KMS-11 (cell line): ENCODE data around the gene NDUFV2.
A peak's percentile ranks its signal among the peaks of the same experiment; 100 is the strongest.

ENCODE experiments used
- H2AFZ ChIP-seq: fragments of 200-600 bp; sonication (generic); 2 replicates; pipeline ENCODE4 v1.6.1; 2016; ENCODE audit warnings: antibody characterized with exemption, mixed run types, low read depth
- H3K27ac ChIP-seq: fragments of 200-600 bp; sonication (generic); 2 replicates; pipeline ENCODE4 v1.6.1; 2016; ENCODE audit warnings: mild to moderate bottlenecking, mixed run types
- H3K27me3 ChIP-seq: fragments of 200-600 bp; sonication (generic); 2 replicates; pipeline ENCODE4 v1.6.1; 2017; ENCODE audit warnings: mild to moderate bottlenecking, low read depth, mixed run types, moderate library complexity; ENCODE audit not compliant: insufficient read depth
- H3K36me3 ChIP-seq: fragments of 200-600 bp; sonication (generic); 2 replicates; pipeline ENCODE4 v1.6.1; 2017; ENCODE audit warnings: mild to moderate bottlenecking, mixed run types; ENCODE audit not compliant: insufficient read depth
- H3K4me1 ChIP-seq: fragments of 200-600 bp; sonication (generic); 2 replicates; pipeline ENCODE4 v1.6.1; 2016; ENCODE audit warnings: mild to moderate bottlenecking, low read depth, mixed run types; ENCODE audit not compliant: poor library complexity, severe bottlenecking
- H3K4me2 ChIP-seq: fragments of 200-600 bp; sonication (generic); 2 replicates; pipeline ENCODE4 v1.7.0; 2016; ENCODE audit warnings: mild to moderate bottlenecking, mixed run types
- H3K4me3 ChIP-seq: fragments of 200-600 bp; sonication (generic); IDR thresholded peaks from 2 replicates; pipeline ENCODE4 v1.6.1; 2017; ENCODE audit warnings: low read depth, low read length, mixed read lengths; ENCODE audit not compliant: insufficient read depth
- H3K79me2 ChIP-seq: fragments of 200-600 bp; sonication (generic); 2 replicates; pipeline ENCODE4 v1.6.1; 2016; ENCODE audit warnings: low read depth, mixed run types; ENCODE audit not compliant: insufficient read depth
- H3K9ac ChIP-seq: fragments of 200-600 bp; sonication (generic); 2 replicates; pipeline ENCODE4 v1.6.1; 2016; ENCODE audit warnings: mild to moderate bottlenecking, mixed run types
- H4K20me1 ChIP-seq: fragments of 200-600 bp; sonication (generic); 2 replicates; pipeline ENCODE4 v1.6.1; 2016; ENCODE audit warnings: mild to moderate bottlenecking, mixed run types; ENCODE audit not compliant: insufficient read depth
- CTCF ChIP-seq: fragments of 200-600 bp; sonication (generic); conservative IDR thresholded peaks from 2 replicates; pipeline ENCODE4 v1.6.1; 2017; ENCODE audit warnings: low read depth, mild to moderate bottlenecking, antibody characterized with exemption, low read length, moderate library complexity, mixed read lengths

The NDUFV2 gene

GRCh38 chr18:9126337-9126736 lies 23.8 kb downstream of the NDUFV2 start:
- Histone ChIP-seq H3K27me3 (no peaks in the 10 kb centered on the region), H3K9ac (no peak overlapping the region), H3K27ac (no peak overlapping the region), H2AFZ (no peak overlapping the region), H3K4me3 (no peak overlapping the region), H3K4me2 (no peak overlapping the region), H3K36me3 (peaks cover 46% of the 10 kb centered on the region), H3K79me2 (peaks cover 99% of the 10 kb centered on the region), H3K4me1 (peaks cover 83% of the 10 kb centered on the region), H4K20me1 (no peaks in the 10 kb centered on the region)
- no peak for TF ChIP-seq CTCF

- Histone ChIP-seq H3K27me3 (no peaks in the 10 kb centered on the region), H4K20me1 (no peaks in the 10 kb centered on the region; the same call in 1 of the 2 replicates), H3K36me3 (peaks cover 43% of the 10 kb centered on the region), H3K79me2 (peaks cover 99% of the 10 kb centered on the region), H3K9ac (no peak overlapping the region), H3K4me2 (no peak overlapping the region), H3K4me3 (no peak overlapping the region), H3K4me1 (peaks cover 91% of the 10 kb centered on the region), H2AFZ (no peak overlapping the region), H3K27ac (no peak overlapping the region)
- TF ChIP-seq CTCF = no peak
Measured at GRCh38 chr18:9130195-9130594, 27.7 kb downstream of the NDUFV2 start.

GRCh38 chr18:9130806-9131205 lies 28.3 kb downstream of the NDUFV2 start:
- TF ChIP-seq CTCF = no peak
- Histone ChIP-seq H3K4me2 (no peak overlapping the region; the same call in 1 of the 2 replicates), H3K36me3 (peaks cover 37% of the 10 kb centered on the region), H3K4me3 (no peak overlapping the region), H3K27me3 (no peaks in the 10 kb centered on the region), H2AFZ (no peak overlapping the region), H3K4me1 (peaks cover 87% of the 10 kb centered on the region), H3K27ac (peak overlapping the region; percentile 5; the same call in 1 of the 2 replicates), H4K20me1 (no peaks in the 10 kb centered on the region; the same call in 1 of the 2 replicates), H3K9ac (no peak overlapping the region), H3K79me2 (peaks cover 97% of the 10 kb centered on the region)

GRCh38 chr18:9132628-9133027 lies 30.1 kb downstream of the NDUFV2 start:
- peaks cover 72% of the 10 kb centered on the region for H3K4me1 ChIP-seq
- no peak overlapping the region for H3K9ac ChIP-seq
- TF ChIP-seq CTCF = no peak

More at GRCh38 chr18:9132628-9133027, 30.1 kb downstream of the NDUFV2 start:
- Histone ChIP-seq H3K79me2 (peaks cover 80% of the 10 kb centered on the region), H3K4me3 (no peak overlapping the region), H3K36me3 (peaks cover 23% of the 10 kb centered on the region), H3K27ac (peak overlapping the region; percentile 80; the same call in 1 of the 2 replicates), H2AFZ (no peak overlapping the region), H3K4me2 (peak overlapping the region; percentile 91; the same call in 1 of the 2 replicates), H4K20me1 (no peaks in the 10 kb centered on the region; the same call in 1 of the 2 replicates), H3K27me3 (no peaks in the 10 kb centered on the region)
